ENCODE measurements around the gene GSTM5.

The GSTM5 gene

DNA sequence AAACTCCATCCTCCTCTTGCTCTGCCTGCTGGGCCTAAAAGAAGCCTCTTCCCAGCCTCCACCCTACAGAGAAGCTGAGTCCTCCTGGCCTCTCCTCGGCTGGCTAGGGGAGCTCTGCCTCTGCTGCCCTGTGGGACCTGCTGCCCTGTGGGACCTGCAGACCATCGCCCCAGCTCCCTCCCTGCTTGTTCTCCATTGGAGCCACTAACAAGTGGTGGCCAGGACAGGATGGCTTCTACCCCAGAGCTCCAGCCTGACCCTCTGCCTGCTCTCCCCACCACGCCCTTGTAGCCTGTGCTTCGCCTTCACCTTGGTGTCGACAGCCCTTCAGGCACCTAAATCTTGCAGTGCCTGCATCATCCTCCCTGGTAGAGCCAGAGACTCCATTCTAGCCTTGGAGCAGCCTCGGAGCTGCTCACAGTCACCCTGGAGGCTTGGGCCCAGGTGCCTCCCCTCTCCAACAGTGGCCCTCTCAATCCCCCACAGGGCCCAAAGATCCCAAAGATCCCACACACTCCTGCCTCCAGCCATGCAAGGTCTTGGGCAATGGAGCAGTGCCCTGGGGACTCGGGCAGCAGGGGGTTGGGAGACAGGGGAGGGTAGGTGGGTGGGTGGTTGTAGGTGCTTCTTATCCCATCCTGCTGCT is 48.7 kb downstream of the GSTM5 start:
- no peak for TF ChIP-seq CTCF (conservative IDR thresholded peaks at IDR 0.05)
- H3K27ac ChIP-seq, result no peak overlapping the region

GRCh38 chr1:109761227-109762038 is 49.4 kb downstream of the GSTM5 start:
- no peak for TF ChIP-seq CTCF (conservative IDR thresholded peaks at IDR 0.05)
- H3K27ac ChIP-seq, result no peak overlapping the region

DNA sequence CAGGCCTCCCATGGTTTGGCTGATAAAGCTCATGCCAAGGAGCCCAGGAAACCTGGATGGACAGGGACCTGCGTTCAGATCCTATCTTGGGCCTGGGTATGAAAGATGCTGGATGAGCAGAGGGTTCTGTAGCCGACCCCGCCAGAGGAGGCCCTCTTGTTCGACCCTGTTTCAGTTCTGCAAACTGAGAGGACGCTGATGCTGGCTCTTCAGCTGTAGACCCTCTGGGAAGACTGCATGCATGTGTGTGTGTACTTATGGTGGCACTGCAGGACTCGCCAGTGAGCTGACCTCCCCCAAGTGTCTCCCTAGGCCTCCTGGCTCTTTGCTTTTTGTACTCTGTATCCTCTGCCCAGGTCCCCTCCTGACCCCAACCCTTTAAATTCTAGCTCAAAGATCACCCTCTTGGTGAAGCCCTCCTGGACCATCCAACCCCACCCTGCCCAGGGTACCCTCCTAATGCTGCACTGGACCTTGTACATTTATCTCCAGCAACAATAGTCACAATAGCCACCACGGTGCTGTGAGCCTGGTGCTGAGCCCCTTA is 50.1 kb downstream of the GSTM5 start:
- no peak overlapping the region for H3K27ac ChIP-seq
- no peak for TF ChIP-seq CTCF (conservative IDR thresholded peaks at IDR 0.05)

GRCh38 chr1:109762821-109763645 is 51.0 kb downstream of the GSTM5 start:
- H3K27ac ChIP-seq, result no peak overlapping the region
- TF ChIP-seq CTCF (conservative IDR thresholded peaks at IDR 0.05), result no peak

- TF ChIP-seq CTCF (conservative IDR thresholded peaks at IDR 0.05), result no peak
- no peak within 1 kb of the TSS for H3K27ac ChIP-seq
Observed at GRCh38 chr1:109763646-109764415, 51.8 kb downstream of the GSTM5 start, which contains the start of gene EPS8L3. Gene EPS8L3 (minus strand): TSS chr1:109763923. CDS start chr1:109761749, 2,174 bp downstream.

GRCh38 chr1:109764561-109765482 is 52.8 kb downstream of the GSTM5 start:
- TF ChIP-seq CTCF (conservative IDR thresholded peaks at IDR 0.05), result no peak
- H3K27ac ChIP-seq, result no peak overlapping the region
